DND-41 (cell line): ENCODE data around the gene DPEP3.

ENCODE experiments used
- CTCF ChIP-seq: IDR thresholded peaks from 2 replicates; pipeline ENCODE4 v1.5.1; 2012; ENCODE audit warnings: borderline replicate concordance, low read length, moderate library complexity, mild to moderate bottlenecking; ENCODE audit not compliant: poor library complexity, severe bottlenecking; ENCODE audit errors: extremely low read depth
- EZH2 ChIP-seq: IDR thresholded peaks from 3 replicates; pipeline ENCODE4 v1.6.1; 2012; ENCODE audit warnings: borderline replicate concordance, low read depth, mild to moderate bottlenecking, moderate library complexity, low read length, inconsistent platforms; ENCODE audit not compliant: severe bottlenecking

GRCh38 chr16:67968400-67969253 lies 11.7 kb downstream of the DPEP3 start, which contains the start of gene SLC12A4:
- no peak for TF ChIP-seq CTCF
- no peak for TF ChIP-seq EZH2
